Liver (tissue), 3 donors: ENCODE data around the gene ELP5.

Source experiments
- ATF3 ChIP-seq: IDR thresholded peaks from 2 replicates; pipeline ENCODE4 v1.6.1; 2016; ENCODE audit warnings: antibody characterized with exemption
- CTCF ChIP-seq: fragments of 150-350 bp; IDR thresholded peaks from 2 replicates; pipeline ENCODE4 v1.5.1; 2017; ENCODE audit warnings: improper control_type of control experiment, low read depth, low read length; ENCODE audit not compliant: missing input control
- REST ChIP-seq: IDR thresholded peaks from 2 replicates; pipeline ENCODE4 v1.6.1; 2016; ENCODE audit warnings: antibody characterized with exemption, mild to moderate bottlenecking
- TAF1 ChIP-seq: conservative IDR thresholded peaks from 2 replicates; pipeline ENCODE4 v1.6.1; 2016; ENCODE audit warnings: antibody characterized with exemption, mild to moderate bottlenecking
- YY1 ChIP-seq: IDR thresholded peaks from 2 replicates; pipeline ENCODE4 v1.6.1; 2016; ENCODE audit warnings: antibody characterized with exemption, mild to moderate bottlenecking
- donor health status: healthy.
- donor health status: healthy.

GRCh38 chr17:7284911-7285310 is 32.9 kb downstream of the ELP5 start:
- no peak for TF ChIP-seq CTCF
- TF ChIP-seq REST: no peak
- TF ChIP-seq TAF1: no peak
- no peak for TF ChIP-seq YY1
- TF ChIP-seq ATF3: no peak
